Smooth muscle cell (in vitro differentiated cells): ENCODE data around the gene A2ML1. TPM values are rescaled to one million over a fixed set of nuclear protein-coding genes. Genes with fewer than 3 reads are reported as not detected.
"Not testable (repeated sequence)": the region's sequence is repeated elsewhere in the genome, so short reads cannot be mapped to it uniquely, and the experiment has no call there.

ENCODE experiments used
- DNase-seq: peaks from one replicate; lab custom pipeline; 2025; ENCODE audit not compliant: unreplicated experiment; lab: John Stamatoyannopoulos, UW
- H2AFZ ChIP-seq: fragments of 200-600 bp; sonication (generic); 2 replicates; pipeline ENCODE4 v1.6.0; 2016; ENCODE audit warnings: antibody characterized with exemption, low read depth, mild to moderate bottlenecking
- H3F3A ChIP-seq: fragments of 200-600 bp; sonication (generic); 2 replicates; pipeline ENCODE4 v1.6.0; 2017; ENCODE audit warnings: antibody characterized with exemption, low read depth
- H3K27ac ChIP-seq: fragments of 200-600 bp; sonication (generic); 2 replicates; pipeline ENCODE4 v1.5.1; 2016; ENCODE audit warnings: low read depth, mild to moderate bottlenecking
- H3K27me3 ChIP-seq: fragments of 200-600 bp; sonication (generic); 2 replicates; pipeline ENCODE4 v1.6.1; 2016; ENCODE audit warnings: low read depth, mild to moderate bottlenecking
- H3K36me3 ChIP-seq: fragments of 200-600 bp; sonication (generic); 2 replicates; pipeline ENCODE4 v1.5.1; 2016; ENCODE audit warnings: low read depth
- H3K4me1 ChIP-seq: fragments of 200-600 bp; sonication (generic); 2 replicates; pipeline ENCODE4 v1.5.1; 2016; ENCODE audit warnings: low read depth
- H3K4me2 ChIP-seq: fragments of 200-600 bp; sonication (generic); 2 replicates; pipeline ENCODE4 v1.6.0; 2016; ENCODE audit warnings: mild to moderate bottlenecking
- H3K4me3 ChIP-seq: fragments of 200-600 bp; sonication (generic); 2 replicates; pipeline ENCODE4 v1.5.1; 2016; ENCODE audit warnings: mild to moderate bottlenecking
- H3K79me2 ChIP-seq: fragments of 200-600 bp; sonication (generic); 2 replicates; pipeline ENCODE4 v1.6.0; 2016; ENCODE audit warnings: low read depth, mild to moderate bottlenecking
- H3K9ac ChIP-seq: fragments of 200-600 bp; sonication (generic); 2 replicates; pipeline ENCODE4 v1.6.0; 2016; ENCODE audit warnings: low read depth
- H3K9me3 ChIP-seq: fragments of 200-600 bp; sonication (generic); replicated peaks from 2 replicates; pipeline ENCODE4 v1.5.1; 2016; ENCODE audit warnings: low read depth
- H4K20me1 ChIP-seq: fragments of 200-600 bp; sonication (generic); 2 replicates; pipeline ENCODE4 v1.6.0; 2016; ENCODE audit warnings: low read depth
- WGBS: methylation state at CpG from one replicate; pipeline ENCODE4 v1.1.7; 2016; ENCODE audit warnings: low lambda C conversion rate; 5-methylcytosine and 5-hydroxymethylcytosine counted together
- polyA plus RNA-seq: library from polyadenylated mRNA; unstranded; fragments of >200 nt; fragmentation: Nextera tagmentation; extraction: Ambion mirVana; gene quantifications from 2 replicates; pipeline ENCODE4 v1.2.1, GENCODE V29; 2016
- total RNA-seq: library from RNA; depleted of rRNA; stranded (reverse); fragments of >200 nt; gene quantifications from 2 replicates; pipeline ENCODE4 v1.2.3, GENCODE V29; 2014
- TF ChIP-seq, protein P1 (sequence below): fragments of 200-600 bp; sonication (generic); IDR thresholded peaks from 2 replicates; pipeline ENCODE4 v1.5.1; 2017; ENCODE audit warnings: borderline replicate concordance, mild to moderate bottlenecking, antibody characterized with exemption; ENCODE audit not compliant: insufficient read depth, poor library complexity, severe bottlenecking

A2ML1 gene
- total and polyA plus RNA-seq, 2 experiments from 2014 or later: 2.4 to 10.0 TPM

- peaks cover 25% of the 10 kb centered on the region for H3K79me2 ChIP-seq
- TF ChIP-seq, protein P1, sequence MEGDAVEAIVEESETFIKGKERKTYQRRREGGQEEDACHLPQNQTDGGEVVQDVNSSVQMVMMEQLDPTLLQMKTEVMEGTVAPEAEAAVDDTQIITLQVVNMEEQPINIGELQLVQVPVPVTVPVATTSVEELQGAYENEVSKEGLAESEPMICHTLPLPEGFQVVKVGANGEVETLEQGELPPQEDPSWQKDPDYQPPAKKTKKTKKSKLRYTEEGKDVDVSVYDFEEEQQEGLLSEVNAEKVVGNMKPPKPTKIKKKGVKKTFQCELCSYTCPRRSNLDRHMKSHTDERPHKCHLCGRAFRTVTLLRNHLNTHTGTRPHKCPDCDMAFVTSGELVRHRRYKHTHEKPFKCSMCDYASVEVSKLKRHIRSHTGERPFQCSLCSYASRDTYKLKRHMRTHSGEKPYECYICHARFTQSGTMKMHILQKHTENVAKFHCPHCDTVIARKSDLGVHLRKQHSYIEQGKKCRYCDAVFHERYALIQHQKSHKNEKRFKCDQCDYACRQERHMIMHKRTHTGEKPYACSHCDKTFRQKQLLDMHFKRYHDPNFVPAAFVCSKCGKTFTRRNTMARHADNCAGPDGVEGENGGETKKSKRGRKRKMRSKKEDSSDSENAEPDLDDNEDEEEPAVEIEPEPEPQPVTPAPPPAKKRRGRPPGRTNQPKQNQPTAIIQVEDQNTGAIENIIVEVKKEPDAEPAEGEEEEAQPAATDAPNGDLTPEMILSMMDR: no peak
These were observed 91.2 kb downstream of the A2ML1 start for GRCh38 chr12:8913702-8914032.

DNA sequence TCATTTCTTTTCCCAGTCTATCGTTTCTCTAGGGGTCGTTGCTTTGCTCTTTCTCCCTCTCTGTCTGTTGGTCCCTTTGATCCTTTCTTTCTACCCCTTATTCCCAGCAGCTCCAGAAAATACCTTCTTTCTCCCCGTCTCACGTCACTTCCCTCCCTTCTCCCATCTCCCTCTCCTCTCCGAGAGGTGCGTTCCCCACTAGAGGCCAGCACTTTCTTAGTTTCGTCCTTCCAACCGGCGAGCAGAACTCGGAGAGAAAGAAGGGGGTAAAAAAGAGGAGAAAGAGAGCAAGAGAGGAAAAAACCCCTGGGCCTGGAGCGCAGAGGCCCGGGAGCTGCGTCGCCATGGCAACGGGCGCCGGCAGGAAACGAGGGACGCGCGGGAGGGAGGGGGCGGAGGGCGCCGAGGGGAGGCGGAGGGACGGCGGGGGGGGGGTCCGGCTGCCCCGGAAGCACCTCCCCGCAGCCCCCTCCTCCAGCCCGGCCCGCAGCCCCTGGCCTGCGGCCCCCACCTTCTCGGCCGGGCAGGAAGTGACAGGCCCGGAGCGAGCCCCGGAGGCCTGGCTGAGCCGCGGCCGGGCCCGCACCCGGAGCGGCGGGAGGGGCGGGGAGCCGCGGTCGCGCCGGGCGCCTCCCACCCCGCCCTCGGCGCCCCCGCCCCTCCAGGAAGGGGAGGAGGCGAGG lies 91.8 kb downstream of the A2ML1 start, which contains the start of gene PHC1:
Gene PHC1, plus strand, starts transcription at position 477 of the 683 bp plus-strand sequence. CDS start 3,169 bp downstream, outside the sequence.
- H2AFZ ChIP-seq: peak within 1 kb of the TSS; percentile 94
- not testable (repeated sequence) for H3F3A ChIP-seq, H4K20me1 ChIP-seq, H3K27me3 ChIP-seq, H3K36me3 ChIP-seq, H3K9me3 ChIP-seq
- TF ChIP-seq, protein P1: peak; percentile 40
- peak within 1 kb of the TSS; percentile 92 for H3K4me2 ChIP-seq
- peaks cover 29% of the 10 kb centered on the region for H3K4me1 ChIP-seq
- H3K4me3 ChIP-seq: peak within 1 kb of the TSS; percentile 93
- peak within 1 kb of the TSS; percentile 88 for H3K9ac ChIP-seq
- WGBS: 1% methylated on average over 19 of the region's 57 CpGs
- peaks cover 25% of the 10 kb centered on the region for H3K79me2 ChIP-seq
- DNase-seq: peak; percentile 54
- H3K27ac ChIP-seq: peak within 1 kb of the TSS; percentile 92

More at GRCh38 chr12:8913702-8914032, 91.2 kb downstream of the A2ML1 start:
- H3K9ac ChIP-seq: peak overlapping the region; percentile 88
- H3K27me3 ChIP-seq: no peaks in the 10 kb centered on the region
- H3K9me3 ChIP-seq: no peaks in the 10 kb centered on the region
- H4K20me1 ChIP-seq: no peaks in the 10 kb centered on the region
- H3K27ac ChIP-seq: peak overlapping the region; percentile 92
- H3K36me3 ChIP-seq: peaks cover 3% of the 10 kb centered on the region
- WGBS: 3% methylated on average over 6 of the region's 6 CpGs
- peaks cover 29% of the 10 kb centered on the region for H3K4me1 ChIP-seq
- H3K4me2 ChIP-seq: peak overlapping the region; percentile 86
- H3F3A ChIP-seq: peaks cover 4% of the 10 kb centered on the region
- no peak for DNase-seq
- H2AFZ ChIP-seq: peak overlapping the region; percentile 77
- H3K4me3 ChIP-seq: peak overlapping the region; percentile 93

DNA sequence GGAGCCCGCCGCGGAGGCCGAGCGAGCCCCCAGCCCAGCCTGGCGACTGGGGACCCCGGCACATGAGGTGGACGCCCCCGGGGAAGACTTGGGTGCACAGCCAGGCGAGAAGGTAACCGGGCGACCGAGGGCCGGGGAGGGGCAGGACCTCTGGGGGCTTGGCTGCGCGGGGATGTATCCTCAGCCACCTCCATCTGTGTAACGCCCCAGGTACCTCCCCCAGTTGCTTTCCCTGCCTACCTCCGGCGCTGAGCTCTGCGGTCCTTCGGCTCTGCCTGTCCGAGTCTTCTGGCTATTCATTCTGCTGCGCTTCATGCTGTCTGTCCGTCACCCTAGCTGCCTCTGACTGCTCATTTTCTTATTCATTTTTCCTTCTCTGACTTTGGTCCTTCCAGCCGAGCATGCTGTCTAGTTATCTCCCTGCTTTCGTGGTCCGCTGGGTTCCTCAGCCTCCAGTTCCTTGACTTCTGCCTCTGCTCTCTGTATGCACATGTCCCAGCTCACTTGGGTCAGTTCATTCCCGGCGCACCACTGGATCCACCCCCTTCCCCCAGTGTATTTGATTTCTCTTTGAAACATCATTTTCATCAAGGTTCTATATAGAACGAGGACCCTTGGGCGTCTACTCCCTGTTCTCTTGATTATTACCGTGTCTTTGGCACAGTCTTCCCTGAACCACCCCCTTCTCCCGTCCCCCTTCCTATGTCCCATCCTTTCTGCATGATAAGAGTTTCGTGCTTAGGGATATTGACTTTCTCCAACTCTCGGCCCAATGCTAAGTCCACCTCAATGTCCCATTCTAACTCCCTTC lies 92.5 kb downstream of the A2ML1 start:
- Histone ChIP-seq H2AFZ (peak overlapping the region; percentile 94), H4K20me1 (no peaks in the 10 kb centered on the region), H3K9me3 (no peaks in the 10 kb centered on the region), H3K4me3 (peak overlapping the region; percentile 93), H3K4me1 (peaks cover 29% of the 10 kb centered on the region), H3K79me2 (peaks cover 25% of the 10 kb centered on the region), H3K27ac (no peak overlapping the region), H3F3A (peaks cover 4% of the 10 kb centered on the region), H3K27me3 (no peaks in the 10 kb centered on the region), H3K36me3 (peaks cover 3% of the 10 kb centered on the region), H3K4me2 (peak overlapping the region; percentile 92), H3K9ac (peak overlapping the region; percentile 53)
- 1% methylated on average over 19 of the region's 35 CpGs for WGBS
- peak; percentile 32 for DNase-seq
- TF ChIP-seq, protein P1: no peak
